ENCODE data around the gene TSC2. TPM values are rescaled to one million over a fixed set of nuclear protein-coding genes. Genes with fewer than 3 reads are reported as not detected.

Gene TSC2
- total RNA-seq, 1 donor, result 78.9 TPM

DNA sequence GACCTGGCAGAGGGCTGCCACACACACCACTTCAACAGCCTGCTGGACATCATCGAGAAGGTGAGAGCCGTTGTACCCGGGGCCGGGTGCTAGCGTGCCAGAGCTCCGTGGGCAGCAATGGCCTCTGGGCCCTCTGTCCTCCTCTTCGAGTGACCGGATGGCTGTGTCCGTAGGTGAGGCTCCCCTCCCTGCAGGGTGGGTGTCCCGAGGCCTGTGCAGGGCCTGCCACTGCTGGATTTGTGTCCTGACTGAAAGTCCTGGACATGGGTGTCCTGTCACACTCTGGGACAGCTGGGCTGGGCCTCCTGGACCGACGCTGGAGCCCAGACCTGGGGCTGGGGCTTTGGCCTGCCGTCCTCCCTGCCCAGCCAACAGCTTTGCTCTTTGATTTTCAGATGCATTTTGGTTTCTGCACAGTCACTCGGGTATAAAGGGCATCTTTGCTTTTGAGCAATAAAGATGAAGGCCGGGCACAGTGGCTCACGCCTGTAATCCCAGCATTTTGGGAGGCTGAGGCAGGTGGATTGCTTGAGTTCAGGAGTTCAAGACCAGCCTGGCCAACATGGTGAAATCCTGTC is 16.7 kb downstream of the TSC2 start:
- Histone ChIP-seq H3K4me3 (ENCODE audit: insufficient read depth, low read length) (no peak overlapping the region), H3K27me3 (ENCODE audit: insufficient read depth, low read length) (no peaks in the 10 kb centered on the region), H4K20me1 (ENCODE audit: insufficient read depth, low read length) (no peaks in the 10 kb centered on the region), H3K4me2 (ENCODE audit: insufficient read depth, low read length) (no peak overlapping the region), H3K4me1 (ENCODE audit: insufficient read depth, low read length) (no peaks in the 10 kb centered on the region), H3K27ac (ENCODE audit: low read depth, low read length) (no peak overlapping the region), H3K36me3 (ENCODE audit: insufficient read depth, low read length) (peaks cover 43% of the 10 kb centered on the region), H2AFZ (ENCODE audit: low read length) (no peak overlapping the region), H3K9me3 (ENCODE audit: low read depth, low read length) (no peaks in the 10 kb centered on the region), H3K79me2 (ENCODE audit: insufficient read depth, low read length) (no peaks in the 10 kb centered on the region)
- DNase-seq (ENCODE audit: insufficient read length, low spot score, missing footprints), result no peak
- TF ChIP-seq, protein P1, sequence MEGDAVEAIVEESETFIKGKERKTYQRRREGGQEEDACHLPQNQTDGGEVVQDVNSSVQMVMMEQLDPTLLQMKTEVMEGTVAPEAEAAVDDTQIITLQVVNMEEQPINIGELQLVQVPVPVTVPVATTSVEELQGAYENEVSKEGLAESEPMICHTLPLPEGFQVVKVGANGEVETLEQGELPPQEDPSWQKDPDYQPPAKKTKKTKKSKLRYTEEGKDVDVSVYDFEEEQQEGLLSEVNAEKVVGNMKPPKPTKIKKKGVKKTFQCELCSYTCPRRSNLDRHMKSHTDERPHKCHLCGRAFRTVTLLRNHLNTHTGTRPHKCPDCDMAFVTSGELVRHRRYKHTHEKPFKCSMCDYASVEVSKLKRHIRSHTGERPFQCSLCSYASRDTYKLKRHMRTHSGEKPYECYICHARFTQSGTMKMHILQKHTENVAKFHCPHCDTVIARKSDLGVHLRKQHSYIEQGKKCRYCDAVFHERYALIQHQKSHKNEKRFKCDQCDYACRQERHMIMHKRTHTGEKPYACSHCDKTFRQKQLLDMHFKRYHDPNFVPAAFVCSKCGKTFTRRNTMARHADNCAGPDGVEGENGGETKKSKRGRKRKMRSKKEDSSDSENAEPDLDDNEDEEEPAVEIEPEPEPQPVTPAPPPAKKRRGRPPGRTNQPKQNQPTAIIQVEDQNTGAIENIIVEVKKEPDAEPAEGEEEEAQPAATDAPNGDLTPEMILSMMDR (IDR thresholded peaks at IDR 0.05; ENCODE audit: extremely low read depth, low read depth, low read length), result no peak

DNA sequence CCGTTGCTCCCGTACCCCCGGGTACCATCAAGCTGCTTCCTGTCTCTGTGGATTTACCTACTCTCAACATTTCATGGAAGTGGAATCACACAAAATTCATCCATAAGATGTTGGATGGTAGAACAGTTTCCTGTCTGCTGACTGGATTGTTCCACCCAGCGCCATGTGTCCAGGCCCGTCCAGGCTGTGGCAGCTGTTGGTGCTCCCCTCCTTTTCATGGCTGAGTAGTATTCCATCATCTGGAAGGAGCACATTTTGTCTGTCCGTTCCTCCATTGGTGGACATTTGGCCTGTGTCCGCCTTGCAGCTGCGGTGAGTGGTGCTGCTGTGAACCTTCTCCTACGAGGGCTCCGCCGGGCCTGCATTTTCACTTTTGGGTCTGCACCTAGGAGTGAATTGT is 18.4 kb downstream of the TSC2 start:
- Histone ChIP-seq H3K4me3 (ENCODE audit: insufficient read depth, low read length) (no peak overlapping the region), H3K36me3 (ENCODE audit: insufficient read depth, low read length) (peaks cover 43% of the 10 kb centered on the region), H2AFZ (ENCODE audit: low read length) (no peak overlapping the region), H3K4me2 (ENCODE audit: insufficient read depth, low read length) (no peak overlapping the region), H4K20me1 (ENCODE audit: insufficient read depth, low read length) (no peaks in the 10 kb centered on the region), H3K79me2 (ENCODE audit: insufficient read depth, low read length) (no peaks in the 10 kb centered on the region), H3K4me1 (ENCODE audit: insufficient read depth, low read length) (no peaks in the 10 kb centered on the region), H3K27ac (ENCODE audit: low read depth, low read length) (no peak overlapping the region), H3K9me3 (ENCODE audit: low read depth, low read length) (no peaks in the 10 kb centered on the region), H3K27me3 (ENCODE audit: insufficient read depth, low read length) (no peaks in the 10 kb centered on the region)
- no peak for DNase-seq (ENCODE audit: insufficient read length, low spot score, missing footprints)
- TF ChIP-seq, protein P1 (IDR thresholded peaks at IDR 0.05; ENCODE audit: extremely low read depth, low read depth, low read length), result no peak

DNA sequence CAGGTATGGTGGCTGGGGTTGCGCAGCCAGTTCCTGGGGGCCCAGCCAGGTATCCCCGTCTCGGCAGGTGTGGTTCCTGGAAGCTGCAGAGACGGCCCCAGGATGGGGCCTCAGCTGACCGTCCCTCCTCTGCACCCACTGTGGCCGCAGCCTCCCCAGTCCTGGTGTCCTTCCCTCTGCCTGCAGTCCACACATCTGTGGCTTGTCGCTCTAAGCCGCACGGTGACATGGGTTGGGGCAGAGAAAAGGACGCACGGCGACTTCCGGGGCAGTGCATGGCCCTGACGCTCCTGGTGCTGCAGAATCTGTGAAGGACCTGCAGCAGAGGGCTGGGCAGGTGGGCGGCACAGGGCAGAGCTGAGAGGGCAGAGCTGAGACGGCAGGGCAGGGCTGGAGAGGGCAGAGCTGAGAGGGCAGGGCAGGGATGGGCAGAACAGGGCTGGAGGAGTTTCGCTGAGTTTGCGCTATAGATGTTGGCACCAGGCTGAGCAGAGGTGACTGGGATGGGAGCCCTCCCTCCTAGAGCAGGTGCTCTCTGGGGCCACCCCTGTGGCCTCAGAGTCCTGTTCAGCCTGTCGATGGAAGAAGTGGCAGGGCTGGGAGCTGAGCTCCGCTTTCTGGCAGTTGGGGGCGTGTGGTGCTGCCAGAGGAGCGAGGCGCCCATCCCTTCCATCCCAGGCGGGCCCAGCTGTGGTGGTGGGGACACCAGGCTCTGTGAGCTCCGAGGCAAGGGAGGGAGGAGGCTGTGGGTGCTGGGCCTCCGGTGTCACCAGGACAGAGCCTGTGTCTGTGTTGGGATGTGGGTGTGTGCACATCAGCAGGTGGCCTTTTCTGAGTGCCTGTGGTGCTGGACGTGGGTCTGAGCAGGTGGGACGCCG is 23.0 kb downstream of the TSC2 start:
- no peaks in the 10 kb centered on the region for H4K20me1 ChIP-seq (ENCODE audit: insufficient read depth, low read length)
- DNase-seq (ENCODE audit: insufficient read length, low spot score, missing footprints), result no peak
- H3K4me3 ChIP-seq (ENCODE audit: insufficient read depth, low read length), result no peak overlapping the region
- H3K9me3 ChIP-seq (ENCODE audit: low read depth, low read length), result no peaks in the 10 kb centered on the region
- TF ChIP-seq, protein P1 (IDR thresholded peaks at IDR 0.05; ENCODE audit: extremely low read depth, low read depth, low read length), result no peak
- no peaks in the 10 kb centered on the region for H3K4me1 ChIP-seq (ENCODE audit: insufficient read depth, low read length)
- no peak overlapping the region for H3K27ac ChIP-seq (ENCODE audit: low read depth, low read length)
- peaks cover 55% of the 10 kb centered on the region for H3K36me3 ChIP-seq (ENCODE audit: insufficient read depth, low read length)
- no peak overlapping the region for H3K4me2 ChIP-seq (ENCODE audit: insufficient read depth, low read length)
- H2AFZ ChIP-seq (ENCODE audit: low read length), result no peak overlapping the region
- no peaks in the 10 kb centered on the region for H3K27me3 ChIP-seq (ENCODE audit: insufficient read depth, low read length)
- no peaks in the 10 kb centered on the region for H3K79me2 ChIP-seq (ENCODE audit: insufficient read depth, low read length)

DNA sequence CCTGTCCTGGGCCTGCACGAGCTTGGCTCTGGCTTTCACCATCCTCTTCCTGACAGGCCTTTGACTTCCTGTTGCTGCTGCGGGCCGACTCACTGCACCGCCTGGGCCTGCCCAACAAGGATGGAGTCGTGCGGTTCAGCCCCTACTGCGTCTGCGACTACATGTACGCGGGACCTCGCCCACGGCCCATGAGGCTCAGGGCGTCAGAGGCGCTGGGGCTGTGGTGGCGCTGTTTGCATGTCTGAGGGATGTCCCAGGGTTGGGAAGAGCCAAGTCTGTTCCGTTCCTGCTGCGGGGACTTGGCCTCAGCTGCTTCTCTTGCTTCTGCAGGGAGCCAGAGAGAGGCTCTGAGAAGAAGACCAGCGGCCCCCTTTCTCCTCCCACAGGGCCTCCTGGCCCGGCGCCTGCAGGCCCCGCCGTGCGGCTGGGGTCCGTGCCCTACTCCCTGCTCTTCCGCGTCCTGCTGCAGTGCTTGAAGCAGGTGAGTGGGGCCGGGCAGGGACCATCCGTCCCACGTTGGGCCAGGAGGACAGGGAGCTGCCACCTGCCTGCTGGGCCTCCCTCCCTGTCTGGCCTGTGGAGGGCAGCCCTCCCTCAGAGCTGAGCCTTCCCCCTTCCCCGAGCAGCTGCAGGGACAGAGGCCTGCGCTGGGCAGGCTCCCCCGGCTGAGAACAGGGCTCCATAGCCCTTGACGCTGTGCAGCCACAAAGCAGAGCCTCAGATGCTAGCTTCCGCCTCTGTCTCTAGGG is 23.8 kb downstream of the TSC2 start:
- TF ChIP-seq, protein P1 (IDR thresholded peaks at IDR 0.05; ENCODE audit: extremely low read depth, low read depth, low read length), result no peak
- H3K27ac ChIP-seq (ENCODE audit: low read depth, low read length), result no peak overlapping the region
- H3K4me2 ChIP-seq (ENCODE audit: insufficient read depth, low read length), result no peak overlapping the region
- H3K9me3 ChIP-seq (ENCODE audit: low read depth, low read length), result no peaks in the 10 kb centered on the region
- H4K20me1 ChIP-seq (ENCODE audit: insufficient read depth, low read length), result no peaks in the 10 kb centered on the region
- H3K79me2 ChIP-seq (ENCODE audit: insufficient read depth, low read length), result no peaks in the 10 kb centered on the region
- H3K27me3 ChIP-seq (ENCODE audit: insufficient read depth, low read length), result no peaks in the 10 kb centered on the region
- no peaks in the 10 kb centered on the region for H3K4me1 ChIP-seq (ENCODE audit: insufficient read depth, low read length)
- no peak overlapping the region for H3K4me3 ChIP-seq (ENCODE audit: insufficient read depth, low read length)
- DNase-seq (ENCODE audit: insufficient read length, low spot score, missing footprints), result no peak
- H3K36me3 ChIP-seq (ENCODE audit: insufficient read depth, low read length), result peaks cover 47% of the 10 kb centered on the region
- no peak overlapping the region for H2AFZ ChIP-seq (ENCODE audit: low read length)

Measured in osteoblast (primary cell).